Spleen (tissue), 11 donors: ENCODE data around the gene TMEM239. TPM values are rescaled to one million over a fixed set of nuclear protein-coding genes. Genes with fewer than 3 reads are reported as not detected.

Experiments used
- DNase-seq: peaks from one replicate; pipeline ENCODE4 v3.0.0-alpha.2; 2020
- H3K27ac ChIP-seq, 8 donors: fragments of 200-600 bp; sonication (generic) in 7 of 8; 1 replicate in 4 of 8; 2 replicates in 4 of 8; pipeline versions ENCODE4 v1.5.0 to v1.8.0; 2016 to 2021; ENCODE audit warnings: inconsistent platforms in 4 of 8, mild to moderate bottlenecking in 4 of 8, moderate library complexity in 1 of 8
- H3K27me3 ChIP-seq, 7 donors: fragments of 200-600 bp; sonication (generic) in 6 of 7; replicated peaks in 1 of 7; 1 replicate in 4 of 7; 2 replicates in 3 of 7; pipeline versions ENCODE4 v1.5.0 to v1.8.0; 2016 to 2021; ENCODE audit warnings: inconsistent platforms in 3 of 7, mild to moderate bottlenecking in 1 of 7
- H3K36me3 ChIP-seq, 6 donors: fragments of 200-600 bp; sonication (generic) in 5 of 6; 1 replicate in 4 of 6; 2 replicates in 2 of 6; pipeline versions ENCODE4 v1.5.0 to v1.8.0; 2016 to 2021; ENCODE audit warnings: inconsistent platforms in 2 of 6
- H3K4me1 ChIP-seq, 6 donors: fragments of 200-600 bp; sonication (generic) in 5 of 6; 1 replicate in 3 of 6; 2 replicates in 3 of 6; pipeline versions ENCODE4 v1.5.0 to v1.8.0; 2016 to 2021; ENCODE audit warnings: inconsistent platforms in 3 of 6
- H3K4me3 ChIP-seq, 8 donors: fragments of 200-600 bp; sonication (generic) in 7 of 8; 1 replicate in 4 of 8; 2 replicates in 4 of 8; pipeline versions ENCODE4 v1.5.0 to v1.8.0; 2016 to 2021; ENCODE audit warnings: inconsistent platforms in 4 of 8, mild to moderate bottlenecking in 4 of 8, moderate library complexity in 2 of 8
- H3K9me3 ChIP-seq, 8 donors: fragments of 200-600 bp; sonication (generic) in 7 of 8; 1 replicate in 4 of 8; 2 replicates in 4 of 8; pipeline versions ENCODE4 v1.5.0 to v1.8.0; 2016 to 2021; ENCODE audit warnings: inconsistent platforms in 4 of 8
- CTCF ChIP-seq, 11 experiments: fragments of 200-600 bp in 7 of 11; fragments of 450-650 bp in 4 of 11; sonication (generic) in 4 of 11; IDR thresholded peaks in 8 of 11; conservative IDR thresholded peaks in 3 of 11; 1 replicate in 7 of 11; 2 replicates in 4 of 11; pipeline versions ENCODE4 v1.4.0 to v1.8.0; 2016 to 2021; ENCODE audit warnings: antibody characterized with exemption in 11 of 11, inconsistent platforms in 4 of 11, mild to moderate bottlenecking in 1 of 11
- POLR2A ChIP-seq, 3 donors: fragments of 450-650 bp; IDR thresholded peaks; one replicate each; pipeline ENCODE4 v1.5.1; 2017; ENCODE audit warnings: antibody characterized with exemption in 3 of 3, mild to moderate bottlenecking in 1 of 3
- POLR2AphosphoS5 ChIP-seq, 3 donors: sonication (generic); formaldehyde crosslinking; IDR thresholded peaks; one replicate each; pipeline ENCODE4 v1.5.1; 2017; ENCODE audit warnings: antibody characterized with exemption in 3 of 3
- WGBS, 5 donors: extraction: QIAGEN DNeasy Blood & Tissue Kit in 3 of 5; methylation state at CpG; one replicate each; pipeline versions ENCODE4 v1.1.5 to v1.1.7; 2013 to 2018; 5-methylcytosine and 5-hydroxymethylcytosine counted together
- intact Hi-C: fragments of 100-400 bp; cut with DNase I; formaldehyde crosslinking; loops from one replicate; pipeline ENCODE4 v1.15.0; 2023; ENCODE audit warnings: low total_unique reads
- polyA plus RNA-seq, 3 donors: library from polyadenylated mRNA; stranded (reverse); fragments of 200-250 nt; gene quantifications; one replicate each; pipeline ENCODE4 v1.2.1, GENCODE V29; 2013
- total RNA-seq, 7 donors: library from RNA; depleted of rRNA in 3 of 7; stranded (reverse); fragments of >200 nt in 3 of 7; fragmentation: NEBNext Ultra II Directional in 4 of 7; extraction: Animal tissue kit (Norgen Biotek cat#: 25700) in 4 of 7; gene quantifications; one replicate each; pipeline versions ENCODE4 v1.1.0 to v1.2.1, GENCODE V29; 2016 to 2021
- donor health status: healthy with polysubstance abuse.
- donor health status: DM: no; HTN: no; CAD: no; lungs with moderate emphysema.
- donor health status: DM: no; HTN: no; CAD: no.
- donor health status: Bipolar disorder and iron deficiency.
- donor health status: healthy.
- donor health status: DM: no; HTN: no; CAD: no.
- donor health status: DM: yes; HTN: yes; CAD: no.

TMEM239 gene
- total and polyA plus RNA-seq, 10 donors: not detected

- no peak overlapping the region for H3K27ac ChIP-seq
- intact Hi-C loops: no loop called here
- no peaks in the 10 kb centered on the region for H3K36me3 ChIP-seq
- H3K4me1 ChIP-seq: peaks cover 0 to 6% (median 0%) of the 10 kb centered on the region in 6 donors
- WGBS, 5 donors: 92 to 100% (median 97%) methylated on average over 1 of the region's 1 CpG
- DNase-seq: no peak
- no peak overlapping the region for H3K4me3 ChIP-seq
- TF ChIP-seq CTCF (IDR thresholded peaks at IDR 0.05 in 8 of 11, conservative IDR thresholded peaks at IDR 0.05 in 3 of 11) (no peak), POLR2A (IDR thresholded peaks at IDR 0.05) (no peak), POLR2AphosphoS5 (IDR thresholded peaks at IDR 0.05) (no peak)
- peaks cover 0 to 17% (median 10%) of the 10 kb centered on the region in 8 donors for H3K9me3 ChIP-seq
- H3K27me3 ChIP-seq: peaks cover 0 to 42% (median 0%) of the 10 kb centered on the region in 7 donors
These were observed 2.1 kb upstream of the TMEM239 start for GRCh38 chr20:2814076-2814475.

GRCh38 chr20:2814587-2815051 is 1.5 kb upstream of the TMEM239 start, which contains the start of gene C20orf141:
TSS of gene C20orf141 (plus strand) at chr20:2814987. CDS start at chr20:2815185, 198 bp downstream.
- WGBS, 5 donors: 11 to 29% (median 18%) methylated on average over 5 of the region's 5 CpGs
- Histone ChIP-seq H3K9me3 (peaks cover 0 to 17% (median 10%) of the 10 kb centered on the region in 8 donors), H3K27me3 (peaks cover 0 to 38% (median 0%) of the 10 kb centered on the region in 7 donors), H3K4me3 (no peak within 1 kb of the TSS), H3K27ac (no peak within 1 kb of the TSS), H3K4me1 (peaks cover 0 to 6% (median 0%) of the 10 kb centered on the region in 6 donors), H3K36me3 (no peaks in the 10 kb centered on the region)
- intact Hi-C loops: no loop called here
- DNase-seq: no peak
- TF ChIP-seq CTCF (IDR thresholded peaks at IDR 0.05 in 8 of 11, conservative IDR thresholded peaks at IDR 0.05 in 3 of 11) (no peak), POLR2A (IDR thresholded peaks at IDR 0.05) (no peak), POLR2AphosphoS5 (IDR thresholded peaks at IDR 0.05) (no peak)

GRCh38 chr20:2815242-2815900 is 793 bp upstream of the TMEM239 start:
- TF ChIP-seq POLR2AphosphoS5 (IDR thresholded peaks at IDR 0.05) (no peak), POLR2A (IDR thresholded peaks at IDR 0.05) (no peak), CTCF (IDR thresholded peaks at IDR 0.05 in 8 of 11, conservative IDR thresholded peaks at IDR 0.05 in 3 of 11) (no peak)
- no peak for DNase-seq
- Histone ChIP-seq H3K36me3 (no peaks in the 10 kb centered on the region), H3K4me3 (no peak overlapping the region), H3K9me3 (peaks cover 0 to 17% (median 10%) of the 10 kb centered on the region in 8 donors), H3K27me3 (peaks cover 0 to 38% (median 3%) of the 10 kb centered on the region in 7 donors), H3K27ac (no peak overlapping the region), H3K4me1 (peaks cover 0 to 8% (median under 1%) of the 10 kb centered on the region in 6 donors)
- 80 to 93% (median 84%) methylated on average over 6 to 8 of the region's 8 CpGs for WGBS, 5 donors
- intact Hi-C loops: no loop called here

GRCh38 chr20:2816583-2817340 is 598 bp downstream of the TMEM239 start:
- no peak overlapping the region for H3K4me3 ChIP-seq
- no peak overlapping the region for H3K27ac ChIP-seq
- H3K9me3 ChIP-seq: peaks cover 0 to 14% (median 9%) of the 10 kb centered on the region in 8 donors
- intact Hi-C loops: no loop called here
- DNase-seq: no peak
- WGBS, 5 donors: 82 to 90% (median 84%) methylated on average over 18 to 20 of the region's 20 CpGs
- TF ChIP-seq POLR2AphosphoS5 (IDR thresholded peaks at IDR 0.05) (no peak), POLR2A (IDR thresholded peaks at IDR 0.05) (no peak), CTCF (IDR thresholded peaks at IDR 0.05 in 8 of 11, conservative IDR thresholded peaks at IDR 0.05 in 3 of 11) (no peak)
- H3K36me3 ChIP-seq: no peaks in the 10 kb centered on the region
- H3K27me3 ChIP-seq: peaks cover 0 to 41% (median 17%) of the 10 kb centered on the region in 7 donors
- peaks cover 0 to 22% (median 7%) of the 10 kb centered on the region in 6 donors for H3K4me1 ChIP-seq
